CD4-positive, alpha-beta T cell treated with Interleukin-6 for 4 hours (primary cell): Measurements from ENCODE around the gene RAD9B.
A peak's percentile ranks its signal among the peaks of the same experiment; 100 is the strongest.
"Not testable (repeated sequence)": the region's sequence is repeated elsewhere in the genome, so short reads cannot be mapped to it uniquely, and the experiment has no call there.

Experiments used
- DNase-seq: peaks from one replicate; pipeline ENCODE4 v3.0.0-alpha.2; 2020; ENCODE audit warnings: mixed read lengths

Gene RAD9B

DNA sequence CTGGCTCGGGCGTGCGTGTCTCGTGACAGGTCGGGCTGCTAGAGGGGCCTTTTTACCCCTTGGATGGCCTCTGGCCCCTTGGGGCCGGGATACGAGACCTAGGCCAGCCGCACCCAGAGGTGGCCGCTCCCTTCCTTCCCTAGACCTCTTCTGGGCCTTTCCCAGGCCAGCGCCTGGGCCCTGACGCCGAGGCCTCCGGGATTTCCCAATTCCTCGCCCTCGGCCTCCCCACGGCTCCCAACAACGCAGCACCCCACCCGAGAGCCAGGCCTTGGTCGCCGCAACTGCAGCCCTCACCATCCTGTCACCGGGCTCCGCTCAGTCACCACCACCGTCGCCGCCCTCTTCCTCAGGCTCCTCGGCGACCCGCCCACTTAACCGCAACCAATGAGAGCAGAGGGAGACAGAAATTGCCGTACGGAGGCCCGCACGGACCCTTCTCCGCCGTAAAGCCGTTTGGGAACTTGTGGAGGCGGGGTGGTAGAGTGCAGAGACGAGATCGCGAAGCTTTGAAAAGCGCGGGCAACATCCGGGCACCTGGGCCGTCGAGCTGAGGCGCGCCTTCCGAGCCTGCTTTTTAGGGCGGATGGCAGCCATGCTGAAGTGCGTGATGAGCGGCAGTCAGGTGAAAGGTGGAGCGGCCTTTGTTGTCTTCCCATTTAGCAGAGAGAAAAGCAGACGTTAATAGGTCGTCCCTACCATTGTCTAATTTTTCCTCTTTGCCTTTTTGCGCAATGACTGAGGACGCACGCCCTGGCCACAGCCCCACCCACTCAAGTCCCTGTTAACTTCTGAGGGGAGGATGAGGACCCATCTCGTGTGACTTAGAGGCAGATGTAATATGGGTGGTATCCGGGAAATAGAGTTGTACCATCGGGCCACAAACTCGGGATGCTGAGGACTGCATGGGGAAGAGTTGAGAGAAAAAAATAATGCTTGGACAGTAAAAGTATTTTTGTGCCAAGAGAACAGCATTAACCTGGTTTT, at the start of gene RAD9B, which contains the start of gene VPS29:
Gene RAD9B (plus strand): TSS at position 580 of the 987 bp plus-strand sequence. CDS start 7 bp downstream, at position 587.
Gene VPS29 (minus strand): TSS at position 360 of the 987 bp plus-strand sequence. CDS start 60 bp downstream, at position 300.
- peak; percentile 98 for DNase-seq

DNA sequence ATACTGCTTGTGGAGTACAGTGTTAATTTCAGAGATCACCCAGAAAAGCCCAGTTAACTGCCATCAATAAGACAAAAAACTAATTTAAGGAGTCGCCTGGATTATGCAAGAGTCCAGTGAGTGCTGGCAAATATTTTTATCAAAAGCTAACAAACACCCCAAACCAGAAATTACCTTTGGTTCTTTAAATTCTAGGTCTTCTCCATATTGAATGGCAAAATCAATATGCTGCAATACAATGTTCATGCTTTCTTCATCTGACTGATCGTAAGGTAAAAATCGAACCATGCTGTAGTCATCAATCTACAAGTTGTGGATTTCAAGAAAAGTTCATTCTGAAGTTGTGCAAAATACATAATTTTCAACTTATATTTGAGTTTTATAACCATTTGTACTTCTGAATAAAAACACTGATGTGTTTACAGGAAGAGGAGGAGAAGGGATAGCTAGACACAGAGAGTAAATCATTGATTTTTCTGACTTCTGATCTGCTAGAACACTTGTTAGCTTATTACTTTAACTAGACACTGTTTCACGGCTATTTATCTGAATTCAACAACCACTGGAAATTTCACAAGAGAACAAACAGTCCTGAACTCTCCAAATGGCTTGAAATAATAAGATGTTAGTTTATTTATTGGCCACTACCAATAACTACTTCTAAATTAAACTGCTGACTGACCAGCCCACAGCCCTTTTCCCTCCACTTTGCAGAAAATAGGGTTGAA, 48.4 kb upstream of the RAD9B start:
- DNase-seq, result no peak

DNA sequence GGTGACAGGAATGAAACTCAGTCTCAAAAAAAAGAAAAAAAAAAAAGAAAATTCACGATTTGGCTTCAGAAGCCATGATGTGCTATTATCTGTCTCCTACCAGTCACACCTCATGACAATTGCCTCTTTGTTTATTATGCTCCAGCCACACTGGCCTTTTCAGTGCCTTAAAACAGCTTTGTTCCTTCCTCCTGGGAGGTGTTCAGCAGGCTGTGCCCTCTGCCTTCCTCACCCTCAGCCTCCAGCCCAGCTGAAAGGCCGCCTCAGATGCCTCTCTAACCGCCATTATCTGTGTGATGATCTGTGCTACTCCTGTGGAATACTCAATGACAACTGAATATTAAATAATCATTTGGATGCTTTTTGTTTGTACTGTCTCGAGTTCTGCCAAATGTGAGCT, 43.4 kb upstream of the RAD9B start:
- no peak for DNase-seq

DNA sequence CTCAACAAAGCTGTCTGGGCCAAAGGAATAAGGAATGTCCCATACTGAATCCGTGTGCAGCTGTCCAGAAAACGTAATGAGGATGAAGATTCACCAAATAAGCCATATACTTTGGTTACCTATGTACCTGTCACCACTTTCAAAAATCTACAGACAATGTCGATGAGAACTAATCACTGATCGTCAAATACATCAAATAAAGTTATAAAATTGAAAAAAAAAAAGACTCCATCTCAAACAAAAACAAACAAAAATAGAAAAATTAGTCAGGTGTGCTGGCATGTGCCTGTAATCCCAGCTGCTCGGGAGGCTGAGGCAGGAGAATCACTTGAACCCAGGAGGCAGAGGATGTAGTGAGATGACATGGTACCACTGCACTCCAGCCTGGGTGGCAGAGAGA, 40.9 kb upstream of the RAD9B start:
- not testable (repeated sequence) for DNase-seq

DNA sequence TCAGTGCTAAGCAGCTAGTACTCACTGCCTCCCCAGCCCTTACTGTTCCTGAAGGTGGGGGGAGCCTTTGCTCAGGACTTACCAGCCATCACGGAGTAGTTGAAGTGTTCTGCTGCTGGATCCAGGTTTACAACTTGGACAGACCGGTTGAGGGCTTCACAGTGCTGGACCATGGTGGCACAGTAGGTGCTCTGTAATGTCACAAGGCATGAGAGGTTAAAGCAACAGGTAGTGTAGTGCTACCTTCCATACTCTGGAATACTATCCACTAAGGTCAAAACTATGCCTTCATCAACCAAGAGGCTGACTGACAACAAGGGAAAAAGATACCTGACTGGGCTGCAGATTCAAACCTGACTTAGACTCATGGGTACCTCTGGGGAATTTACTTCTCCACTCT, 37.1 kb upstream of the RAD9B start:
- DNase-seq, result no peak

DNA sequence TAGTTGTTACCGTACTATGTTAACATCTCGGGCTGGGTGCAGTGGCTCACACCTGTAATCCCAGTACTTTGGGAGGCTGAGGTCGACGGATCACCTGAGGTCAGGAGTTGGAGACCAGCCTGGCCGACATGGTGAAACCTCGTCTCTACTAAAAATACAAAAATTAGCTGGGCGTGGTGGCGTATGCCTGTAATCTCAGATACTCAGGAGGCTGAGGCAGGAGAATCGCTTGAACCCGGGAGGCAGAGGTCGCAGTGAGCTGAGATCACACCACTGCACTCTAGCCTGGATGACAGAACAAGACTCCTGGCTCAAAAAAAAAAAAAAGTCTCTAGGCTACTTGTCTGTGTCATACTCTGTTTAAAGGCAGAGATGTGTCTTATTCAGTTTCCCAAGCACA, 36.4 kb upstream of the RAD9B start:
- DNase-seq, result not testable (repeated sequence)

DNA sequence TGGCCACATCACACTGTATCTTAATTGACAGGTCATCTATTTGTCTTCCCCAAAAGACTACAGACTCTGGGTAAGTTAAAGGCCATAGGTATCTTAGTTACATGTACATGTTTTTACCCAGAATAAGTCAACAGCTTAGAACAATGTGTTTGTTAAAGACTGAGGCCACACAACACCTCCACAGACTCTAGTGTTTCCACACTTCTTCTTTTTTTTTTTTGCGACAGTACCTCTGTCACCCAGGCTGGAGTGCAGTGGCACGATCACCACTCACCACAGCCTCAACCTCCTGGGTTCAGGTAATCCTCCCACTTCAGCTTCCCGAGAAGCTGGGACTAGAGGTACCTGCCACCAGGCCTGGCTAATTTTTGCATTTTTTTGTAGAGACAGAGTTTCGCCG, 35.3 kb upstream of the RAD9B start:
- DNase-seq, result no peak

DNA sequence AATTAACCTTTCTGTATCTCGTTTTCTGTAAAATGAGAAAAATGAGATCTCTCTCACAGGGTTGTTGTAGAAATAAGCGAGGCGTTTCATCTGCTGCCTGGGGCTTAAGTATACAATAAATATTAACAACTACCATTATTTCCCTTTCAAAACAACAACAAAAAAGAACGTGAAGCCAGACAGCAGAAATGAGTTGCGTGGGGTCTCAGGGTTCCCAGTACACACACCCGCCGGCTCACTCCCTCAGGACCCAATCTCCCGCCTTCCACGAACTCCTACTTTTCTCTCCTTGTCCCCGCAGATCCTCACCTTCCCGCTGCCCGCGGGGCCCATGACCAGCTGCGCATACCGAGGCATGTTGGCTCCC, 34.3 kb upstream of the RAD9B start:
- DNase-seq, result no peak

DNA sequence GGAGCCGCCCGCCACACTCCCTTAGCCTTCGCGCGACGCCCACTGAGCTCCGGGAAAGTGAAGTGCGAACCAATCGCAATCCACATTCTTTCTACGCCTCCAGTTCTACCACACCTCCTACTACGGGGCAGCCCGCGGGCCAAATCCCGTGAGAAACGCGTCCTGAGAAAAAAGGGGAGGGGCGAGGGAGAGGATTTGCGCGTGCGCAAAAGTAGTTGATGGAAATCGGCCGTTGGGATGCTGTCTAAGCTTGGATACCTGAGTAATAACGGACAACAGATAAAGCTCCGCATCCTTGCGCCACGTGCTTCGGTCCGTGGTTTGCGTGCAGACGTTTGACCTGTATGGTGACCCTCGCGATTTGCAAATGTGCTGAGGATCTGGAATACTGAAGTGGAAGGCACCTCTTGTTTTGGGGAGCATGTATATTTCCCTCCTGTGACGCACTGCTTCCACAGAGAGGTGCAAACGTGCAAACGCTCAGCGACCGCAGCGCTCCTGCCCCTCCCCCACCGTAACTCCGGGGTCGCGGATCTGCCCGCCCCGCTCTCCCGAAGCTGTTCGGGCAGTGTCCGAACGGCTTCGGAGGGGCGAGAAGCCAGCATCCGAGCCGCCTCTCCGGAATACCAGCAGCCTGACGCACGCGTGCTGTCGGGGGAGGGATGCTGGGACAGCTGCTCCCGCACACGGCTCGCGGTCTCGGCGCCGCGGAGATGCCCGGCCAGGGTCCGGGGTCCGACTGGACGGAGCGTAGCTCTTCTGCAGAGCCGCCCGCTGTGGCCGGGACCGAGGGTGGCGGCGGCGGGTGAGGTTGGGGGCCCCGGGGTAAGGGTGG, 33.7 kb upstream of the RAD9B start, which contains the start of the genes FAM216A and GPN3:
Gene FAM216A (plus strand): TSS at position 632 of the 835 bp plus-strand sequence. CDS start 31 bp downstream, at position 663.
Gene GPN3 (minus strand): TSS at position 44 of the 835 bp plus-strand sequence. CDS start 54 bp downstream, outside the sequence.
- peak; percentile 95 for DNase-seq

DNA sequence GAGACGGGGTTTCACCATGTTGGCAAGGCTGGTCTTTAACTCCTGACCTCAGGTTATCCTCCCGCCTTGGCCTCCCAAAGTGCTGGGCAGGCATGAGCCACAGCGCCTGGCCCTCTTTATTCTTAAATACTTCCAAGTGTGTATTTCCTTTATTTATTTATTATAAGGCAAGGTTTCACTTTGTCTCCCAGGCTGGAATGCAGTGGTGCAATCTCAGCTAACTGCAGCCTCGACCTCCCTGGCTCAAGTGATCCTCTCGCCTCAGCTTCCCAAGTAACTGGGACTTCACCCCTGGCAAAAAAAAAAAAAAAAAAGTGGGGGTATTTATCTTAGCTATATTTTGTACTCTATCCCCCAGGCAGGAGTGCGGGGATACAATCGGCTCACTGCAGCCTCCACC, 26.7 kb upstream of the RAD9B start:
- DNase-seq, result no peak

DNA sequence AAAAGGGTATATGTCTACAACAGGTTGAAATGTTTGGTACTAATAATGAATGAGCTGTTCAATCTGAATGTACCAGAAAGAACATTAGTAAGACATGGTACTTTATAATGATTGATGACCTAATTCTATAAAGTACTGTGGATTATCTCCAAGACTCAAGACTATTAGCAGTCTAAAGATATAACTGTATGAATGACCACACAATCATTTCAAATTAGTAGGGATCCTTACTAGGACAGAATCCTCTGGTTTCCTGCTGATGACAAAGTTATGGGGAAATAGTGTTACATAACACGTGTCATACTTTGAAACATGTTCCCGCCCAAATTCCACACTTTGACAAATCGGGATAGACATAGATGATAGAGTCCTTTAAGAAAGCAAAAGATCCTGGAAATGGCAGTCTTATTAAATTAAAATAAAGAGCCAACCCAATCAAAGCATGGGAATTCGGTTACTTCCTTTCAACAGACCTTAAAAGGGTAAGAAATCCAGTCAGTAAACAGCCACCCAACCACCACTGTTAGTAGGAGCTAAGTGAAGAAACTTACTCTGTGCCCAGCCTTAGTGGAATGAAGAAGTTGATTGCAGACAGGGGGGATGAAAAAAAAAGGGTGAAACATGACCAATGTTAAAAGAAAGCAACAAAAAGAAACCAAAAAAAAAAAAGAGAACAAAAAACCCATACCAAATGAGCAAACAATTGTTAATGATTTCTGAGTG, 3.0 kb upstream of the RAD9B start:
- DNase-seq, result no peak

DNA sequence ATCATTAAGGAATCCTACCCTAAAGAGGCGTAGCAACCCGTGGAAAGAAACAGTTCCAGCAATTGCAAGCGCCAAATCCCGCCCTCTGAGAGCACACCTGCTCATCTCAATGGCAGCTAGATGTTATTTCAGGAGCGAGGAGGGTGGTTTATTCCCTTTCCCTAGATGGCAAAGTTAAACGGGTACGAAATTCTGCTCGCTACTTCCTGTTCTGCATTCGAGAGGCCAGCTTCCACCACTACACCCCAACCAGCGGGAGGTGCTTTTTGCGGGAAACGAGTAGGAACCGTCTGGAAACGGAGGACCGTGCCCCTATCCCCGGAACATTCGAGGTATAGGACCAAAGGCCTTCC, 756 bp upstream of the RAD9B start:
- DNase-seq, result peak; percentile 41

DNA sequence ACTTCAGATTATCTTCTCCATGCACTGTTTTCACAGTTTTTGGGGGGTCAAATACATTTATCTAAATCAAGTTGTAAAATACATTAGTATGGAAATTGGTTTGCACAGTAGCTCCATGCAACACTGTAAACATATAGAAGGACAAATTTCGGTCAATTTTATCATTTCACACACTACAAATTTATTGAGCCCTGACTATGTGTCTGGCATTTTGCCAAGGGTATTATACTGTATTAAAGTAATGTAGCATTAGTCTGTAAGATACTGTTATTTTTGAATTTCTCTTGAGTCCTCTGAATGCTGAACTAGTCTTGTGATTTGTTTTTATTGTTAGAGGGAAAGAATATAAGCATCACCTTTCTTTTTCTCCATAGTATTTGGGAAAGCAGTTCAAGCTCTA, 1.3 kb downstream of the RAD9B start:
- no peak for DNase-seq

DNA sequence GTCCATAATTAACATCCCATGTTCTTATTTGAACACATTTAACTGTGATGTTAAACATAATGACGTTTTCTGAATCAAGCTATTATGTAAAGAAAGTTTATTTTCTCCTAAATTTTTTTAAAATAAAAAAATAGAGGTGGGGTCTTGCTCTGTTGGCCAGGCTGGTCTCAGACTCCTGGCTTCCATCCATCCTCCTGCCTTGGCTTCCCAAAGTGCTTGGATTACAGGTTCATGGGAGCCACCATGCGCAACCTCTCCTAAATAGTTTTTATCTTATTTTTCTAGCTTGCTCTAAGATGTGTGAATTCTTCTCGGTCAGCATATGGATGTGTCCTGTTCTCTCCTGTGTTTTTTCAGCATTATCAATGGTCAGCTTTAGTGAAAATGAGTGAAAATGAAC, 3.2 kb downstream of the RAD9B start:
- DNase-seq, result no peak

DNA sequence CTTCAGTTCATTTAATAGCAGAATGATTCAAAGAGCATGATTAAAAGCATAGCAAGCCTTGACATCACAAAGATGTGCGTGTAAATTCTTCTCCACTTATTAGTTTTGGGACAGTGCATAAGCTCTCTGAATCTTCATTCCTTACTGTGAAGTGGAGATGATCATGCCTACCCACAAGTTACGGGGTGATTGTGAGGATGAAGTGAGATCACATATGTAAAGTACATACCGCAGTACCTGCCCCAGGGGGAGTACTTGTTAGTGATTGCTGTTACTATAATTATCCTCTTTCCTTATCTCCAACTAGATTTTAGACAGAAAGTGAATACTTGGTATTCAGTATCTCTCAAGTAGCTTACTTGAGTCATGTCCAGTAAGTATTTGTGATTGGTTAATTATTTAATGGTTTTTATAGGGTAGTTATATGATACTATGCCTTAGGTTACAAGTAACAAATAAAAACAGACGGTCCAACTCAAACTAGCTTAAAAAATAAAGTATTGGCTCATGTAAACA, 6.0 kb downstream of the RAD9B start:
- DNase-seq, result no peak

DNA sequence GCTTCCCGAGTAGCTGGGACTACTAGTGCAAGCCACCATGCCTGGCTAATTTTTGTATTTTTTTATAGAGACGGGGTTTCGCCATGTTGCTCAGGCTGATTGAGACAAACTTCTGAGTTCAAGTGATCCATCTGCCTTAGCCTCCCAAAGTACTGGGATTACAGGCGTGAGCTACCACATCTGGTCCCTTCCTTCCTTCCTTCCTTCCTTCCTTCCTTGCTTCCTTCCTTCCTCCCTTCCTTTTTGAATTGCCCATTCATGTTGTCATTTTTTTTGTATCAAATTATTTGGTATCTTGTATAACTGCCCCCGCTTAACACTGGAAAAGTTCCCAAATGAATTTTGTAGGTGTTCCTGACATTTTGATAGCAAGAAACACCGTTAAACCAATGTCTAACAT, 11.7 kb downstream of the RAD9B start:
- DNase-seq, result no peak

DNA sequence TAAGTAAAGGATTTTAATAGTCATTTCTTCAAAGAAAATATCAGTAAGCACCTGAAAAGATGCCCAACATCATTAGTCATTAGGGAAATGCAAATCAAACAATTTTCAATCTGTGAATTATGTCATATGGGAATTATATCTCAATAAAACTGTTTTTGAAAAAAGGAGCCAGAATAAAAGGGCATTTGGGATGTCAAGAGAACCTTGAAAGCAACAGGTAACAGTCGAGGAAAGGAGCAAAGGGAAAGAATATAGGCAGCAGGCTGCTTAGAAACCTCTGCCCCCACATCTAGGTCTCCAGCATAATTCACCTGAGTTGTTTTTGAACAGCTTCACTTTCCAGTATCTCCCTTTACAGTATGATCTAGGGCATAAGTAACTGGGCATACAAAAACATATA, 12.2 kb downstream of the RAD9B start:
- DNase-seq, result no peak

DNA sequence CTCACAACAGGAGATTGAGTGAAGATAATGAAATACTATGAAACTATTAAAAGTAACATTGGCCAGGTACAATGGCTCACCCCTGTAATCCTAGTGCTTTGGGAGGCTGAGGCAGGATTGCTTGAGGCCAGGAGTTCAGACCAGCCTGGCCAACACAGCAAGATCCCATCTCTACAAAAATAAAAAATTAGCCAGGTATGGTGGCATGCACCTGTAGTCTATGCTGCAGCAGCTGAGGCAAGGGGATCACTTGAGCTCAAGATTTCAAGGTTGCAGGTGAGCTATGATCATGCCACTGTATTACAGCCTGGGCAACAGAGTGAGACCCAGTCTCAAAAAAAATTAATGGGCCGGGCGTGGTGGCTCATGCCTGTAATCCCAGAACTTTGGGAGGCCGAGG, 14.9 kb downstream of the RAD9B start:
- no peak for DNase-seq

DNA sequence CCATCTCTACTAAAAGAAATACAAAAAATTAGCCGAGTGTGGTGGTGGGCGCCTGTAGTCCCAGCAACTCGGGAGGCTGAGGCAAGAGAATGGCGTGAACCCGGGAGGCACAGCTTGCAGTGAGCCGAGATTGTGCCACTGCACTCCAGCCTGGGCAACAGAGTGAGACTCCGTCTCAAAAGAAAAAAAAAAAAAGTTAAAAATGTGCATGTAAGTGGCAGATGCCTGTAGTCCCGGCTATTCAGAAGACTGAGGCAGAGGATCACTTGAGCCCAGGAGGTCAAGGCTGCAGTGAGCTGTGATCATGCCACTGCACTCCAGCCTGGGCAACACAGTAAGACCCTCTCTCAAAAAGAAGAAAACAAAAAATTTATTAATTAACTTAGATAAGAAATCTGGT, 15.9 kb downstream of the RAD9B start:
- not testable (repeated sequence) for DNase-seq

DNA sequence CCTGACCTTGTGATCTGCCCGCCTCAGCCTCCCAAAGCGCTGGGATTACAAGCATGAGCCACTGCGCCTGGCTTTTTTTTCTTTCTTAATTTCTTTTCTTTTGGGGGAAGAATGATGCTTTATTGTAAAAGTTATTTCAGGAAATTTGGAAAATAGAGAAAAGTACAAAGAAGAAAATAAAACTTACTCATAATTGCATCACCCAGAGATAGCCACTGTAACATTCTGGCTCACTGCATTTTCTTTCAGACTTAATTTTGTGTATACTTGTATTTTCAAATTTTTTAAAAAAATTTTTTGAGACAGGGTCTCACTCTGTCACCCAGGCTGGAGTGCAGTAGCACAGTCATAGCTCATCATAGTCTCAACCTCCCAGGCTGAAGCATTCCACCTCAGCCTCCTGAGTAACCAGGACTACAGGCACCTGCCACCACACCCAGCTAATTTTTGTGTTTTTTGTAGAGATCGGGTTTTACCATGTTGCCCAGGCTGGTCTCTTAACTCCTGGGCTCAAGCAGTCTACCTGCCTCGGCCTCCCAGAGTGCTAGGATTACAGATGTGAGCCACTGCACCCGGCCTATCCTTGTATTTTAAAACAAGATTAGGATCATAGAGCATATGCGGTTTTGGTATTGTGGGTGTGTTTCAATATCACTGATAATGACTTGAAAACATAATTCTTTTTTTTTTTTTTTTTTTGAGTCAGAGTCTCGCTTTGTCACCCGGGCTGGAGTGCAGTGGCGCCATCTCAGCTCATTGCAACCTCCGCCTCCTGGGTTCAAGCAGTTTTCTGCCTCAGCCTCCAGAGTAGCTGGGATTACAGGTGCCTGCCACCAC, 19.0 kb downstream of the RAD9B start:
- DNase-seq, result not testable (repeated sequence)
